NCI-H510A treated with DMSO at 0.1 percent for 48 hours (cell line): ENCODE data around the gene PPIL3.
"Not testable (repeated sequence)": the region's sequence is repeated elsewhere in the genome, so short reads cannot be mapped to it uniquely, and the experiment has no call there.

Source experiments
- DNase-seq: peaks from one replicate; lab custom pipeline; 2025; lab: John Stamatoyannopoulos, UW

PPIL3 gene

GRCh38 chr2:200888704-200889625, at the start of gene PPIL3, which contains the start of gene NIF3L1:
Gene PPIL3, minus strand, starts transcription at chr2:200889077. Its CDS starts 1,462 bp downstream, at chr2:200887615.
Gene NIF3L1, plus strand, starts transcription at chr2:200889371. Its CDS starts 2,573 bp downstream, at chr2:200891944.
- peak; percentile 91 for DNase-seq

GRCh38 chr2:200930947-200931626, 42.2 kb upstream of the PPIL3 start:
- no peak for DNase-seq

- DNase-seq = no peak
These were observed 40.7 kb upstream of the PPIL3 start for GRCh38 chr2:200929334-200930249.

GRCh38 chr2:200922439-200922838, 33.6 kb upstream of the PPIL3 start:
- no peak for DNase-seq

- DNase-seq = no peak
These were observed 24.8 kb upstream of the PPIL3 start for GRCh38 chr2:200913654-200914053.

- no peak for DNase-seq
These were observed 21.1 kb upstream of the PPIL3 start for GRCh38 chr2:200909958-200910357.

- DNase-seq = peak; percentile 80
These were observed 16.9 kb upstream of the PPIL3 start for GRCh38 chr2:200905618-200906296.

- peak; percentile 84 for DNase-seq
These were observed 12.7 kb upstream of the PPIL3 start for GRCh38 chr2:200901459-200902072.

GRCh38 chr2:200899482-200899881, 10.6 kb upstream of the PPIL3 start:
- no peak for DNase-seq

- not testable (repeated sequence) for DNase-seq
These were observed 7.1 kb downstream of the PPIL3 start for GRCh38 chr2:200881715-200882249.

GRCh38 chr2:200878289-200878880, 10.5 kb downstream of the PPIL3 start:
- DNase-seq = no peak

- no peak for DNase-seq
These were observed 11.4 kb downstream of the PPIL3 start for GRCh38 chr2:200877443-200877842.

GRCh38 chr2:200873560-200873959, 15.3 kb downstream of the PPIL3 start:
- DNase-seq = no peak

GRCh38 chr2:200871151-200871550, 17.7 kb downstream of the PPIL3 start:
- no peak for DNase-seq

GRCh38 chr2:200869014-200869413, 19.9 kb downstream of the PPIL3 start:
- DNase-seq = no peak

GRCh38 chr2:200864176-200865034, 24.5 kb downstream of the PPIL3 start, which contains the start of gene CLK1:
Gene CLK1, minus strand, starts transcription at chr2:200864658. Its CDS starts 2,796 bp downstream, at chr2:200861862.
- peak; percentile 83 for DNase-seq

GRCh38 chr2:200863782-200864175, 25.1 kb downstream of the PPIL3 start:
- DNase-seq = no peak

GRCh38 chr2:200862532-200863000, 26.3 kb downstream of the PPIL3 start:
- DNase-seq = peak; percentile 19

GRCh38 chr2:200861617-200862155, 27.2 kb downstream of the PPIL3 start:
- DNase-seq = no peak
